HepG2 (cell line): ENCODE data around the gene PLIN3. TPM values are rescaled to one million over a fixed set of nuclear protein-coding genes. Genes with fewer than 3 reads are reported as not detected.

Experiments used
- ATAC-seq: fragments of 200-7000 bp; cut with Tn5 transposase; 3 replicates; pipeline ENCODE4 v1.9.1; 2020; ENCODE audit warnings: mild to moderate bottlenecking, moderate library complexity
- BruUV-seq: library from RNA; stranded (reverse); fragments of 400-500 nt; replicated peaks from 2 replicates; lab custom pipeline; 2021; lab: Mats Ljungman, UMichigan
- CTCF ChIA-PET: fragments of 300-600 bp; formaldehyde crosslinking; extraction: SDS; loops from one replicate; lab custom pipeline; 2021; ENCODE audit warnings: low total read pairs, inconsistent platforms, low intra/inter-chr PET ratio; lab: Yijun Ruan, JAX
- POLR2A ChIA-PET: fragments of 350-600 bp; sonication (Branson Sonifier 250); formaldehyde crosslinking; loops from one replicate; lab custom pipeline; 2020; ENCODE audit warnings: antibody characterized with exemption, inconsistent platforms; lab: Yijun Ruan, JAX
- DNase-seq: peaks from one replicate; pipeline ENCODE4 v3.0.0-alpha.2; 2015; ENCODE audit warnings: low spot score
- FAIRE-seq: peaks from 3 replicates; lab custom pipeline; 2011; peaks lifted over from hg19 to GRCh38; lab: Jason Lieb, UNC
- H2AFZ ChIP-seq: one replicate; pipeline ENCODE4 v1.6.1; 2011; ENCODE audit warnings: low read length, inconsistent platforms
- H3K27ac ChIP-seq: fragments of 300-600 bp; 3 replicates; pipeline ENCODE4 v1.8.0; 2011; ENCODE audit warnings: mixed run types, mild to moderate bottlenecking, mixed read lengths, low read length, inconsistent platforms; ENCODE audit not compliant: insufficient read depth; ENCODE audit errors: extremely low read length
- H3K27me3 ChIP-seq, 2 experiments: fragments of 200-600 bp in 1 of 2; 2 replicates in 1 of 2; 3 replicates in 1 of 2; pipeline versions ENCODE4 v1.6.0 to v1.8.0; 2011; ENCODE audit warnings: low read length in 2 of 2, mild to moderate bottlenecking in 2 of 2, moderate library complexity in 2 of 2, inconsistent platforms in 1 of 2; ENCODE audit not compliant: insufficient read depth in 2 of 2, control insufficient read depth in 1 of 2
- H3K36me3 ChIP-seq, 2 experiments: fragments of 200-600 bp in 1 of 2; replicated peaks in 1 of 2; 2 replicates in 1 of 2; 3 replicates in 1 of 2; pipeline versions ENCODE4 v1.5.1 to v1.8.0; 2011; ENCODE audit warnings: low read length in 2 of 2, inconsistent platforms in 1 of 2; ENCODE audit not compliant: insufficient read depth in 2 of 2, control insufficient read depth in 1 of 2
- H3K4me1 ChIP-seq: 2 replicates; pipeline ENCODE4 v1.5.1; 2012; ENCODE audit warnings: low read length, inconsistent platforms; ENCODE audit not compliant: insufficient read depth
- H3K4me2 ChIP-seq: 2 replicates; pipeline ENCODE4 v1.6.0; 2011; ENCODE audit warnings: low read depth, low read length, inconsistent platforms
- H3K4me3 ChIP-seq, 3 experiments: fragments of 200-600 bp in 1 of 3; sonication (generic), shearing (Covaris generic) in 1 of 3; replicated peaks in 1 of 3; 2 replicates each; pipeline ENCODE4 v1.5.1; 2011 to 2016; ENCODE audit warnings: low read length in 3 of 3, inconsistent platforms in 2 of 3, low read depth in 2 of 3, mild to moderate bottlenecking in 2 of 3, control low read depth in 1 of 3, mixed read lengths in 1 of 3; ENCODE audit not compliant: insufficient read depth in 1 of 3
- H3K79me2 ChIP-seq: one replicate; pipeline ENCODE4 v1.6.1; 2011; ENCODE audit warnings: low read length, inconsistent platforms; ENCODE audit not compliant: insufficient read depth
- H3K9ac ChIP-seq: 2 replicates; pipeline ENCODE4 v1.6.0; 2011; ENCODE audit warnings: mild to moderate bottlenecking, low read depth, low read length, inconsistent platforms; ENCODE audit not compliant: insufficient read depth
- H3K9me3 ChIP-seq: 2 replicates; pipeline ENCODE4 v1.5.1; 2012; ENCODE audit warnings: mild to moderate bottlenecking, low read length
- H4K20me1 ChIP-seq: 2 replicates; pipeline ENCODE4 v1.6.0; 2011; ENCODE audit warnings: inconsistent platforms, mild to moderate bottlenecking, low read length, moderate library complexity; ENCODE audit not compliant: insufficient read depth
- AHR ChIP-seq: IDR thresholded peaks from 2 replicates; pipeline ENCODE4 v1.6.1; 2018; ENCODE audit warnings: missing genetic modification reagents, missing compliant biosample characterization
- JUNB ChIP-seq: sonication (generic); formaldehyde crosslinking; IDR thresholded peaks from 2 replicates; pipeline ENCODE4 v1.8.0; 2022; ENCODE audit warnings: missing genetic modification reagents, mild to moderate bottlenecking, borderline replicate concordance
- MEIS2 ChIP-seq: sonication (generic); formaldehyde crosslinking; IDR thresholded peaks from 2 replicates; pipeline ENCODE4 v1.9.0; 2021; ENCODE audit warnings: mild to moderate bottlenecking, missing genetic modification reagents
- PCBP2 ChIP-seq: fragments of 200-400 bp; formaldehyde crosslinking; optimal IDR thresholded peaks from 2 replicates; pipeline ENCODE3; 2018; ENCODE audit warnings: low read length, low read depth; ENCODE audit not compliant: poor library complexity, severe bottlenecking
- ZKSCAN5 ChIP-seq: sonication (generic); formaldehyde crosslinking; IDR thresholded peaks from 2 replicates; pipeline ENCODE4 v1.5.1; 2020; ENCODE audit warnings: mild to moderate bottlenecking, missing genetic modification reagents
- ZMYM3 ChIP-seq: sonication (generic); formaldehyde crosslinking; IDR thresholded peaks from 2 replicates; pipeline ENCODE4 v1.5.1; 2020; ENCODE audit warnings: mild to moderate bottlenecking, missing genetic modification reagents
- ZNF10 ChIP-seq: sonication (generic); formaldehyde crosslinking; IDR thresholded peaks from 2 replicates; pipeline ENCODE4 v1.4.0; 2020; ENCODE audit warnings: mild to moderate bottlenecking, low read depth, missing genetic modification reagents, borderline replicate concordance
- ZNF17 ChIP-seq: sonication (generic); formaldehyde crosslinking; IDR thresholded peaks from 2 replicates; pipeline ENCODE4 v1.5.0; 2020; ENCODE audit warnings: mild to moderate bottlenecking, missing genetic modification reagents
- ZNF205 ChIP-seq: IDR thresholded peaks from 2 replicates; pipeline ENCODE4 v1.6.1; 2018; ENCODE audit warnings: missing biosample characterization, missing genetic modification reagents
- ZNF263 ChIP-seq: sonication (generic); formaldehyde crosslinking; IDR thresholded peaks from 2 replicates; pipeline ENCODE4 v1.4.0; 2020; ENCODE audit warnings: missing genetic modification reagents
- ZNF329 ChIP-seq: sonication (generic); formaldehyde crosslinking; IDR thresholded peaks from 2 replicates; pipeline ENCODE4 v1.9.0; 2021; ENCODE audit warnings: low read depth, mild to moderate bottlenecking, missing genetic modification reagents
- ZNF746 ChIP-seq: sonication (generic); formaldehyde crosslinking; IDR thresholded peaks from 2 replicates; pipeline ENCODE4 v1.8.0; 2022; ENCODE audit warnings: mild to moderate bottlenecking, missing genetic modification reagents
- WGBS: methylation state at CpG from one replicate; pipeline ENCODE4 v1.1.6; 2017; ENCODE audit warnings: low lambda C conversion rate; 5-methylcytosine and 5-hydroxymethylcytosine counted together
- in situ Hi-C: cut with HindIII; loops from 2 replicates; pipeline ENCODE4 v1.10.0; 2017; ENCODE audit warnings: low pct_unique_long_range_greater_than_20kb; ENCODE audit not compliant: extremely low pct_ligation_motif_present
- intact Hi-C: fragments of 100-400 bp; cut with micrococcal nuclease; formaldehyde crosslinking; loops from one replicate; pipeline ENCODE4 v1.10.0; 2022; ENCODE audit not compliant: unreplicated experiment
- polyA plus RNA-seq, 8 experiments: library from polyadenylated mRNA; depleted of rRNA in 3 of 8; stranded (reverse) in 7 of 8; unstranded in 1 of 8; fragments of >200 nt; fragmentation: Illumina TruSeq in 4 of 8; extraction: Trizol in 4 of 8; gene quantifications; 2 replicates each; pipeline versions ENCODE4 v1.2.1 to v1.2.3, GENCODE V29; 2011 to 2016; ENCODE audit warnings: low read depth in 4 of 8, missing spikeins in 1 of 8, mixed read lengths in 1 of 8; ENCODE audit not compliant: insufficient read depth in 1 of 8
- total RNA-seq, 5 experiments: library from RNA; depleted of rRNA; stranded (reverse); fragments of >200 nt; fragmentation: Illumina TruSeq; extraction: Trizol; gene quantifications; 2 replicates each; pipeline ENCODE4 v1.2.3, GENCODE V29; 2016; ENCODE audit warnings: low read depth in 1 of 5
- TF ChIP-seq, protein P1 (sequence below): sonication (generic); formaldehyde crosslinking; IDR thresholded peaks from 2 replicates; pipeline ENCODE4 v1.4.0; 2020; ENCODE audit warnings: missing genetic modification reagents

The PLIN3 gene
- total and polyA plus RNA-seq, 2 of the 13 experiments (the other 11 are each of a cell fraction or from before 2014, with no cell fraction given): 49.3 to 57.9 TPM

DNA sequence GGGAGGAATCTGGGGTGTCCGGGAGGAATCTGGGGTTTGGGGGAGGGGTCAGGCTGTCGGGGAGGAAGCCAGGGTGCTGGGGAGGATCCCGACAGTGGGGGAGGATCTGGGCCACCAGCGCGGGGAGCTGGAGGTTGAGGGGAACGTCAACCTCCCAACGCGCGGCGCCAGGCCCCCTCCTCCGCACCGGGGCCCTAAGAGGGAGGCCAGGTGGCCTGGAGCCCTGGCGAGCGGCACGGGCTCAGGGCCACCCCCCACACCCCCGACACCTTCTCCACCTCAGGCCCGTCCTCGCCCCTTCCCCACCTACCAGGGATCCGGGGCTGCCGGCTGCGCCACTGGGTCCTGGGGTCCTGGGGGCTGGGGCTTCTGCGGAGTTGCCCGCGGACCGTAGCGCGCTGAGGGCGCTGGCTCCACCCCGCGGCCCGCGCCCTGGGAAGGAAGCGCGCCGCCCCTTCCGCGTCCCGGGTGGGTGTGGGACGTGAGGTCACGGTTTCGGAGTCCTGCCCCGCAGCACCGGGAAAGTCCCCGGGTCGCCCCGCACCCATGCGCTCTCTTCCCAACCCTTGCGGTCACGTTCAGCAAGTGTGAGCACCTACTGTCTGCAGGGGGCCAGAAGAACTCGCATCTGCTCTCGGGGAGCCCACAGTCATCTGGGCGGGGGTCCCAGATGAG, 36.0 kb downstream of the PLIN3 start, which contains the start of gene TICAM1 (continued):
- TF ChIP-seq, protein P1, sequence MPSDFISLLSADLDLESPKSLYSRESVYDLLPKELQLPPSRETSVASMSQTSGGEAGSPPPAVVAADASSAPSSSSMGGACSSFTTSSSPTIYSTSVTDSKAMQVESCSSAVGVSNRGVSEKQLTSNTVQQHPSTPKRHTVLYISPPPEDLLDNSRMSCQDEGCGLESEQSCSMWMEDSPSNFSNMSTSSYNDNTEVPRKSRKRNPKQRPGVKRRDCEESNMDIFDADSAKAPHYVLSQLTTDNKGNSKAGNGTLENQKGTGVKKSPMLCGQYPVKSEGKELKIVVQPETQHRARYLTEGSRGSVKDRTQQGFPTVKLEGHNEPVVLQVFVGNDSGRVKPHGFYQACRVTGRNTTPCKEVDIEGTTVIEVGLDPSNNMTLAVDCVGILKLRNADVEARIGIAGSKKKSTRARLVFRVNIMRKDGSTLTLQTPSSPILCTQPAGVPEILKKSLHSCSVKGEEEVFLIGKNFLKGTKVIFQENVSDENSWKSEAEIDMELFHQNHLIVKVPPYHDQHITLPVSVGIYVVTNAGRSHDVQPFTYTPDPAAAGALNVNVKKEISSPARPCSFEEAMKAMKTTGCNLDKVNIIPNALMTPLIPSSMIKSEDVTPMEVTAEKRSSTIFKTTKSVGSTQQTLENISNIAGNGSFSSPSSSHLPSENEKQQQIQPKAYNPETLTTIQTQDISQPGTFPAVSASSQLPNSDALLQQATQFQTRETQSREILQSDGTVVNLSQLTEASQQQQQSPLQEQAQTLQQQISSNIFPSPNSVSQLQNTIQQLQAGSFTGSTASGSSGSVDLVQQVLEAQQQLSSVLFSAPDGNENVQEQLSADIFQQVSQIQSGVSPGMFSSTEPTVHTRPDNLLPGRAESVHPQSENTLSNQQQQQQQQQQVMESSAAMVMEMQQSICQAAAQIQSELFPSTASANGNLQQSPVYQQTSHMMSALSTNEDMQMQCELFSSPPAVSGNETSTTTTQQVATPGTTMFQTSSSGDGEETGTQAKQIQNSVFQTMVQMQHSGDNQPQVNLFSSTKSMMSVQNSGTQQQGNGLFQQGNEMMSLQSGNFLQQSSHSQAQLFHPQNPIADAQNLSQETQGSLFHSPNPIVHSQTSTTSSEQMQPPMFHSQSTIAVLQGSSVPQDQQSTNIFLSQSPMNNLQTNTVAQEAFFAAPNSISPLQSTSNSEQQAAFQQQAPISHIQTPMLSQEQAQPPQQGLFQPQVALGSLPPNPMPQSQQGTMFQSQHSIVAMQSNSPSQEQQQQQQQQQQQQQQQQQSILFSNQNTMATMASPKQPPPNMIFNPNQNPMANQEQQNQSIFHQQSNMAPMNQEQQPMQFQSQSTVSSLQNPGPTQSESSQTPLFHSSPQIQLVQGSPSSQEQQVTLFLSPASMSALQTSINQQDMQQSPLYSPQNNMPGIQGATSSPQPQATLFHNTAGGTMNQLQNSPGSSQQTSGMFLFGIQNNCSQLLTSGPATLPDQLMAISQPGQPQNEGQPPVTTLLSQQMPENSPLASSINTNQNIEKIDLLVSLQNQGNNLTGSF (CRISPR knock-in tag): no peak
- TF ChIP-seq ZNF205 (0 out of 2 replicates have a peak, but pooled peaks have one; percentile 56), ZKSCAN5 (CRISPR knock-in tag) (no peak), AHR (CRISPR knock-in tag) (no peak), JUNB (CRISPR knock-in tag) (no peak), ZNF746 (no peak)
- TF ChIP-seq, all 625 proteins: peak for 133

DNA sequence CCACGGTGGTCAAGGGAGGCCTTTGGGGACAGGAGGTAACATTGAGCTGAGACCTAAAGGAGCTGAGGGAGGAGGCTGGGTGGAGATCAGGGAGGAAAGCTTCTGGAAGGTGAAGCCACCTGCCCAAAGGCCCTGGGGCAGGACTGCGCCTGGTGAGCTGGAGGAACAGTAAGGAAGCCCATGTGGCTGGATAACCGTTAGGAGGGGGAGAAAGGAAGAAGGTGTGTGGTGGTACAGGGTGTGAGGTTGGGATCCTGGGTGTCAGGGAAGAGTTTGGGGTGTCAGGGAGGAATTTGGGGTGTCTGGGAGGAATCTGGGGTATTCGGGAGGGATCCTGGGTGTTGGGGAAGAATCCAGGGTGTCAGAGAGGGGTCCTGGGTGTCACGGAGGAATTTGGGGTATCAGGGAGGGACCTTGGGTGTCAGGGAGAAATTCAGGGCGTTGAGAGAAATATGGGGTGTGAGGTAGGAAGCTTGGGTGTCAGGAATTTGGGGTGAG, 36.6 kb downstream of the PLIN3 start:
- Histone ChIP-seq H3K27me3 (no peaks in the 10 kb centered on the region), H3K36me3 (no peaks in the 10 kb centered on the region), H2AFZ (no peak overlapping the region), H3K4me1 (peaks cover 27% of the 10 kb centered on the region), H3K9ac (peak overlapping the region; percentile 83), H3K4me2 (peak overlapping the region; percentile 96), H3K27ac (peak overlapping the region; percentile 50), H4K20me1 (no peaks in the 10 kb centered on the region), H3K79me2 (peaks cover 12% of the 10 kb centered on the region), H3K4me3 (peak overlapping the region; percentile 85 to 96 (median 88)), H3K9me3 (no peaks in the 10 kb centered on the region)
- ChIA-PET CTCF (no interaction called here), POLR2A (interaction anchor here (0.6 to 2.4 kb wide), 4 partner anchors 8 to 21 kb away, joined by 3 to 9 read pairs (median 5); no protein-coding TSS in a partner anchor)
- ATAC-seq (peak; percentile 43), DNase-seq (no peak), FAIRE-seq (no peak)
- in situ Hi-C loops: no loop called here
- TSS peak; percentile 81 for BruUV-seq
- 31% methylated on average over 6 of the region's 6 CpGs for WGBS
- intact Hi-C loops: no loop called here
- TF ChIP-seq MEIS2 (CRISPR knock-in tag) (no peak), ZNF329 (0 out of 2 replicates have a peak, but pooled peaks have one; percentile 3), ZNF10 (peak; percentile 99), ZNF17 (CRISPR knock-in tag) (no peak), ZNF263 (0 out of 2 replicates have a peak, but pooled peaks have one; percentile 30), PCBP2 (peak; percentile 64), ZMYM3 (CRISPR knock-in tag) (peak; percentile 68)
